Mesenchymal stem cell (in vitro differentiated cells and primary cell): ENCODE data around the gene KIF21A.

Experiments
- DNase-seq: peaks from one replicate; pipeline ENCODE4 v3.0.0-alpha.2; 2013
- H2AFZ ChIP-seq: one replicate; pipeline ENCODE4 v1.6.1; 2013; ENCODE audit warnings: low read depth, mild to moderate bottlenecking, control low read depth, inconsistent platforms, low read length, moderate library complexity
- H2AK5ac ChIP-seq: 2 replicates; pipeline ENCODE4 v1.6.1; 2013; ENCODE audit warnings: low read length, moderate library complexity, mild to moderate bottlenecking, inconsistent platforms; ENCODE audit not compliant: severe bottlenecking
- H2BK120ac ChIP-seq: one replicate; pipeline ENCODE4 v1.6.1; 2013; ENCODE audit warnings: low read depth, mild to moderate bottlenecking, inconsistent platforms, low read length, moderate library complexity
- H2BK12ac ChIP-seq, 2 experiments: one replicate each; pipeline ENCODE4 v1.6.1; 2013; ENCODE audit warnings: inconsistent platforms in 2 of 2, low read length in 2 of 2, mild to moderate bottlenecking in 2 of 2, moderate library complexity in 2 of 2, control low read depth in 1 of 2
- H2BK15ac ChIP-seq: one replicate; pipeline ENCODE4 v1.6.1; 2013; ENCODE audit warnings: mild to moderate bottlenecking, low read depth, inconsistent platforms; ENCODE audit not compliant: poor library complexity, severe bottlenecking
- H2BK5ac ChIP-seq: 2 replicates; pipeline ENCODE4 v1.6.1; 2013; ENCODE audit warnings: low read depth, mild to moderate bottlenecking, low read length, control low read depth, inconsistent platforms; ENCODE audit not compliant: poor library complexity, severe bottlenecking
- H3K14ac ChIP-seq, 2 experiments: one replicate each; pipeline ENCODE4 v1.6.1; 2013; ENCODE audit warnings: inconsistent platforms in 2 of 2, low read length in 2 of 2, control low read depth in 1 of 2, mild to moderate bottlenecking in 1 of 2, moderate library complexity in 1 of 2
- H3K18ac ChIP-seq, 2 experiments: one replicate each; pipeline ENCODE4 v1.6.1; 2013; ENCODE audit warnings: inconsistent platforms in 2 of 2, low read length in 2 of 2, control low read depth in 1 of 2, low read depth in 1 of 2, mild to moderate bottlenecking in 1 of 2
- H3K23ac ChIP-seq, 2 experiments: one replicate each; pipeline ENCODE4 v1.6.1; 2013; ENCODE audit warnings: inconsistent platforms in 2 of 2, low read length in 2 of 2, mild to moderate bottlenecking in 2 of 2, moderate library complexity in 2 of 2, control low read depth in 1 of 2
- H3K27ac ChIP-seq: 2 replicates; pipeline ENCODE4 v1.5.1; 2013; ENCODE audit warnings: mild to moderate bottlenecking, moderate library complexity, low read length, control low read depth, inconsistent platforms; ENCODE audit not compliant: poor library complexity, severe bottlenecking
- H3K27me3 ChIP-seq, 2 experiments: 2 replicates each; pipeline versions ENCODE4 v1.6.1 to v1.7.0; 2013; ENCODE audit warnings: low read length in 2 of 2, mild to moderate bottlenecking in 2 of 2, moderate library complexity in 2 of 2, control low read depth in 1 of 2, inconsistent platforms in 1 of 2; ENCODE audit not compliant: control insufficient read depth in 1 of 2, insufficient read depth in 1 of 2
- H3K36me3 ChIP-seq, 2 experiments: 2 replicates each; pipeline versions ENCODE4 v1.6.1 to v1.7.0; 2013; ENCODE audit warnings: low read length in 2 of 2, control low read depth in 1 of 2, inconsistent platforms in 1 of 2, low read depth in 1 of 2, mild to moderate bottlenecking in 1 of 2; ENCODE audit not compliant: insufficient read depth in 2 of 2, control insufficient read depth in 1 of 2
- H3K4ac ChIP-seq, 2 experiments: one replicate each; pipeline ENCODE4 v1.6.1; 2013; ENCODE audit warnings: inconsistent platforms in 2 of 2, low read length in 2 of 2, mild to moderate bottlenecking in 2 of 2, moderate library complexity in 2 of 2, control low read depth in 1 of 2, low read depth in 1 of 2
- H3K4me1 ChIP-seq: 2 replicates; pipeline ENCODE4 v1.6.1; 2013; ENCODE audit warnings: low read depth, low read length, control low read depth; ENCODE audit not compliant: control insufficient read depth, insufficient read depth
- H3K4me2 ChIP-seq: 2 replicates; pipeline ENCODE4 v1.6.1; 2013; ENCODE audit warnings: low read length, mild to moderate bottlenecking, inconsistent platforms; ENCODE audit not compliant: poor library complexity, severe bottlenecking
- H3K4me3 ChIP-seq, 2 experiments: 2 replicates each; pipeline versions ENCODE4 v1.5.1 to v1.7.0; 2013; ENCODE audit warnings: low read length in 2 of 2, mild to moderate bottlenecking in 2 of 2, control low read depth in 1 of 2, low read depth in 1 of 2; ENCODE audit not compliant: insufficient read depth in 1 of 2
- H3K79me1 ChIP-seq: replicated peaks from 2 replicates; pipeline ENCODE4 v1.6.1; 2013; ENCODE audit warnings: mild to moderate bottlenecking, control low read depth, low read length, inconsistent platforms; ENCODE audit not compliant: poor library complexity, severe bottlenecking
- H3K9ac ChIP-seq: 2 replicates; pipeline ENCODE4 v1.7.0; 2013; ENCODE audit warnings: mild to moderate bottlenecking, low read length, moderate library complexity
- H3K9me3 ChIP-seq: 2 replicates; pipeline ENCODE4 v1.7.0; 2013; ENCODE audit warnings: mild to moderate bottlenecking, low read length; ENCODE audit not compliant: control insufficient read depth
- H4K8ac ChIP-seq: one replicate; pipeline ENCODE4 v1.6.1; 2013; ENCODE audit warnings: inconsistent platforms, mild to moderate bottlenecking, low read length, moderate library complexity
- H4K91ac ChIP-seq: one replicate; pipeline ENCODE4 v1.6.1; 2013; ENCODE audit warnings: mild to moderate bottlenecking, low read length, inconsistent platforms
- WGBS: methylation state at CpG from one replicate; pipeline ENCODE4 v1.1.7; 2013; ENCODE audit warnings: mixed read lengths; 5-methylcytosine and 5-hydroxymethylcytosine counted together

The KIF21A gene

GRCh38 chr12:39401459-39401858 is 41.5 kb downstream of the KIF21A start:
- H2AFZ ChIP-seq = no peak overlapping the region
- H4K91ac ChIP-seq = no peak overlapping the region
- no peak overlapping the region for H2BK15ac ChIP-seq
- H3K27ac ChIP-seq = no peak overlapping the region
- WGBS = 100% methylated on average over 1 of the region's 2 CpGs
- no peaks in the 10 kb centered on the region for H3K27me3 ChIP-seq
- no peaks in the 10 kb centered on the region for H3K9me3 ChIP-seq
- H3K4ac ChIP-seq = no peak overlapping the region
- no peak overlapping the region for H4K8ac ChIP-seq
- peaks cover 13% of the 10 kb centered on the region for H3K79me1 ChIP-seq
- H2AK5ac ChIP-seq = no peak overlapping the region
- H3K36me3 ChIP-seq = no peaks in the 10 kb centered on the region
- H3K18ac ChIP-seq = no peak overlapping the region
- no peak overlapping the region for H3K23ac ChIP-seq
- no peak overlapping the region for H3K4me3 ChIP-seq
- no peak overlapping the region for H3K14ac ChIP-seq
- H2BK12ac ChIP-seq = no peak overlapping the region
- H2BK5ac ChIP-seq = no peak overlapping the region
- no peak for DNase-seq
- H3K4me1 ChIP-seq = peaks cover 1% of the 10 kb centered on the region
- no peak overlapping the region for H3K9ac ChIP-seq
- H2BK120ac ChIP-seq = no peak overlapping the region
- no peak overlapping the region for H3K4me2 ChIP-seq

- no peak overlapping the region for H4K8ac ChIP-seq
- H2AK5ac ChIP-seq = no peak overlapping the region
- no peak overlapping the region for H3K23ac ChIP-seq
- no peaks in the 10 kb centered on the region for H3K27me3 ChIP-seq
- H3K4me2 ChIP-seq = no peak overlapping the region
- H3K4ac ChIP-seq = no peak overlapping the region
- WGBS = 46% methylated on average over 5 of the region's 6 CpGs
- H2BK12ac ChIP-seq = no peak overlapping the region
- no peaks in the 10 kb centered on the region for H3K36me3 ChIP-seq
- no peak overlapping the region for H3K9ac ChIP-seq
- H2BK15ac ChIP-seq = no peak overlapping the region
- peaks cover 25% of the 10 kb centered on the region for H3K79me1 ChIP-seq
- H2AFZ ChIP-seq = no peak overlapping the region
- H3K18ac ChIP-seq = no peak overlapping the region
- H3K4me3 ChIP-seq = no peak overlapping the region
- no peak overlapping the region for H2BK5ac ChIP-seq
- no peak overlapping the region for H4K91ac ChIP-seq
- H3K9me3 ChIP-seq = no peaks in the 10 kb centered on the region
- H3K27ac ChIP-seq = no peak overlapping the region
- no peak overlapping the region for H2BK120ac ChIP-seq
- H3K4me1 ChIP-seq = no peaks in the 10 kb centered on the region
- H3K14ac ChIP-seq = no peak overlapping the region
- DNase-seq = peak; percentile 52
These were observed 47.1 kb downstream of the KIF21A start for GRCh38 chr12:39395866-39396265.

GRCh38 chr12:39393890-39394289 is 49.0 kb downstream of the KIF21A start:
- Histone ChIP-seq H3K4me2 (no peak overlapping the region), H3K18ac (no peak overlapping the region), H3K9me3 (no peaks in the 10 kb centered on the region), H2BK5ac (no peak overlapping the region), H3K14ac (no peak overlapping the region), H2AFZ (no peak overlapping the region), H3K27me3 (no peaks in the 10 kb centered on the region), H4K8ac (no peak overlapping the region), H3K4me3 (no peak overlapping the region), H3K36me3 (no peaks in the 10 kb centered on the region), H2BK12ac (no peak overlapping the region), H4K91ac (no peak overlapping the region), H3K27ac (no peak overlapping the region), H3K4ac (no peak overlapping the region), H2AK5ac (no peak overlapping the region), H2BK120ac (no peak overlapping the region), H3K4me1 (no peaks in the 10 kb centered on the region), H3K23ac (no peak overlapping the region), H2BK15ac (no peak overlapping the region), H3K9ac (no peak overlapping the region), H3K79me1 (peaks cover 21% of the 10 kb centered on the region)
- DNase-seq = no peak
- 53% methylated on average over 5 of the region's 5 CpGs for WGBS

- Histone ChIP-seq H3K9ac (no peak overlapping the region), H3K79me1 (peaks cover 21% of the 10 kb centered on the region), H3K36me3 (no peaks in the 10 kb centered on the region), H2BK12ac (no peak overlapping the region), H3K4me2 (no peak overlapping the region), H2AFZ (no peak overlapping the region), H3K27ac (no peak overlapping the region), H2BK120ac (no peak overlapping the region), H3K23ac (no peak overlapping the region), H3K27me3 (no peaks in the 10 kb centered on the region), H4K8ac (no peak overlapping the region), H2BK15ac (no peak overlapping the region), H3K18ac (no peak overlapping the region), H2AK5ac (no peak overlapping the region), H3K14ac (no peak overlapping the region), H4K91ac (no peak overlapping the region), H3K9me3 (no peaks in the 10 kb centered on the region), H3K4me1 (no peaks in the 10 kb centered on the region), H3K4me3 (no peak overlapping the region), H2BK5ac (no peak overlapping the region), H3K4ac (no peak overlapping the region)
- WGBS = 89% methylated on average over 2 of the region's 2 CpGs
- no peak for DNase-seq
These were observed 49.7 kb downstream of the KIF21A start for GRCh38 chr12:39393179-39393578.
